H1 (cell line): ENCODE results near the gene MAPKAPK2. TPM values are rescaled to one million over a fixed set of nuclear protein-coding genes. Genes with fewer than 3 reads are reported as not detected.

ENCODE experiments used
- BACH1 ChIP-seq: IDR thresholded peaks from 2 replicates; pipeline ENCODE4 v1.6.1; 2012; ENCODE audit warnings: low read length, improper control_type of control experiment
- MAX ChIP-seq: IDR thresholded peaks from 2 replicates; pipeline ENCODE4 v1.6.1; 2012; ENCODE audit warnings: inconsistent platforms
- POLR2AphosphoS5 ChIP-seq: IDR thresholded peaks from 2 replicates; pipeline ENCODE4 v1.6.1; 2011; ENCODE audit warnings: low read depth, low read length
- RAD21 ChIP-seq, 2 experiments: IDR thresholded peaks in 1 of 2; conservative IDR thresholded peaks in 1 of 2; 2 replicates each; pipeline ENCODE4 v1.6.1; 2011; ENCODE audit warnings: low read depth in 2 of 2, low read length in 2 of 2, improper control_type of control experiment in 1 of 2, inconsistent platforms in 1 of 2, mild to moderate bottlenecking in 1 of 2, moderate library complexity in 1 of 2
- SRF ChIP-seq: IDR thresholded peaks from 2 replicates; pipeline ENCODE4 v1.6.1; 2011; ENCODE audit warnings: mild to moderate bottlenecking, low read depth, low read length, moderate library complexity
- polyA plus RNA-seq, 7 experiments: library from polyadenylated mRNA; depleted of rRNA in 3 of 7; stranded (reverse) in 5 of 7; unstranded in 2 of 7; fragments of >200 nt in 5 of 7; fragments of 200-250 nt in 2 of 7; gene quantifications; 1 replicate in 5 of 7; 2 replicates in 1 of 7; 4 replicates in 1 of 7; pipeline versions ENCODE4 v1.2.1 to v1.2.3, GENCODE V29; 2011 to 2013; ENCODE audit warnings: missing spikeins in 2 of 7, mixed read lengths in 2 of 7
- total RNA-seq: library from RNA; stranded (reverse); fragmentation: NEBNext Ultra II Directional; extraction: Animal tissue kit (Norgen Biotek cat#: 25700); gene quantifications from 2 replicates; pipeline ENCODE4 v1.2.1, GENCODE V29; 2021

Gene MAPKAPK2
- total and polyA plus RNA-seq, 2 of the 8 experiments (the other 6 are each of a cell fraction or from before 2014, with no cell fraction given), result 27.5 to 44.9 TPM

GRCh38 chr1:206732992-206733391, 48.3 kb downstream of the MAPKAPK2 start (continued):
- TF ChIP-seq RAD21 (IDR thresholded peaks at IDR 0.05 in 1 of 2, conservative IDR thresholded peaks at IDR 0.05 in 1 of 2; ENCODE audit: low read depth in 2 of 2, low read length in 2 of 2), result no peak
- TF ChIP-seq SRF, result no peak
- no peak for TF ChIP-seq MAX
- TF ChIP-seq POLR2AphosphoS5, result no peak
- no peak for TF ChIP-seq BACH1
